Adrenal gland (tissue), 12 donors: ENCODE data around the gene PSMB3. TPM values are rescaled to one million over a fixed set of nuclear protein-coding genes. Genes with fewer than 3 reads are reported as not detected.
A peak's percentile ranks its signal among the peaks of the same experiment; 100 is the strongest.

Source experiments
- DNase-seq, 7 donors: peaks; one replicate each; pipeline ENCODE4 v3.0.0-alpha.2; 2019 to 2020
- H3K27ac ChIP-seq, 5 donors: fragments of 200-600 bp; sonication (generic) in 4 of 5; 1 replicate in 3 of 5; 2 replicates in 2 of 5; pipeline versions ENCODE4 v1.5.1 to v1.8.0; 2016 to 2020; ENCODE audit warnings: mild to moderate bottlenecking in 1 of 5
- H3K27me3 ChIP-seq: fragments of 200-600 bp; 2 replicates; pipeline ENCODE4 v1.8.0; 2021
- H3K36me3 ChIP-seq, 2 donors: fragments of 200-600 bp; replicated peaks in 1 of 2; 1 replicate in 1 of 2; 2 replicates in 1 of 2; pipeline versions ENCODE4 v1.5.1 to v1.8.0; 2018 to 2022
- H3K4me1 ChIP-seq, 2 donors: fragments of 200-600 bp; replicated peaks in 1 of 2; 1 replicate in 1 of 2; 2 replicates in 1 of 2; pipeline versions ENCODE4 v1.5.1 to v1.8.0; 2018 to 2021
- H3K4me3 ChIP-seq, 4 donors: fragments of 200-600 bp; sonication (generic) in 3 of 4; one replicate each; pipeline ENCODE4 v1.5.1; 2016 to 2018
- H3K9me3 ChIP-seq, 3 donors: fragments of 200-600 bp; sonication (generic) in 1 of 3; replicated peaks in 1 of 3; 1 replicate in 2 of 3; 2 replicates in 1 of 3; pipeline versions ENCODE4 v1.5.1 to v1.8.0; 2016 to 2021
- CTCF ChIP-seq, 6 experiments: fragments of 450-650 bp in 4 of 6; fragments of 200-600 bp in 2 of 6; sonication (generic) in 1 of 6; IDR thresholded peaks; 1 replicate in 5 of 6; 2 replicates in 1 of 6; pipeline versions ENCODE4 v1.5.1 to v1.8.0; 2016 to 2021; ENCODE audit warnings: antibody characterized with exemption in 6 of 6, mild to moderate bottlenecking in 2 of 6, moderate library complexity in 1 of 6
- POLR2A ChIP-seq, 2 donors: fragments of 450-650 bp; IDR thresholded peaks; one replicate each; pipeline ENCODE4 v1.6.1; 2017; ENCODE audit warnings: antibody characterized with exemption in 2 of 2, mild to moderate bottlenecking in 2 of 2, moderate library complexity in 1 of 2
- WGBS, 4 donors: extraction: QIAGEN DNeasy Blood & Tissue Kit in 2 of 4; methylation state at CpG; one replicate each; pipeline versions ENCODE4 v1.1.5 to v1.1.7; 2013 to 2017; 5-methylcytosine and 5-hydroxymethylcytosine counted together
- intact Hi-C, 2 donors: fragments of 100-400 bp; cut with DNase I; formaldehyde crosslinking; loops; one replicate each; pipeline versions ENCODE4 v1.14.1 to v1.15.0; 2022 to 2023
- polyA plus RNA-seq, 3 donors: library from polyadenylated mRNA; stranded (reverse); fragments of 200-250 nt in 2 of 3; fragments of 350-450 nt in 1 of 3; fragmentation: Illumina TruSeq in 1 of 3; extraction: RNeasy Lipid Tissue Mini Kit (QIAGEN cat#74804) in 1 of 3; gene quantifications; one replicate each; pipeline ENCODE4 v1.2.3, GENCODE V29; 2013 to 2014
- total RNA-seq, 9 donors: library from RNA; depleted of rRNA in 4 of 9; stranded (reverse); fragments of >200 nt in 4 of 9; fragments of 120-200 nt in 1 of 9; fragmentation: NEBNext Ultra II Directional in 1 of 9; extraction: Animal tissue kit (Norgen Biotek cat#: 25700) in 1 of 9; gene quantifications; one replicate each; pipeline versions ENCODE4 v1.1.0 to v1.2.4, GENCODE V29; 2013 to 2023
- donor health status: healthy with polysubstance abuse.
- donor health status: Bipolar disorder and iron deficiency.
- donor health status: DM: yes; HTN: yes; CAD: no.
- donor health status: DM: no; HTN: no; CAD: no.
- donor health status: DM: no; HTN: no; CAD: no.
- donor health status: DM: yes; HTN: yes; CAD: no.

PSMB3 gene
- total and polyA plus RNA-seq, 12 donors = 138 to 556 (median 242) TPM

- WGBS, 4 donors = 46 to 56% (median 51%) methylated on average over 9 of the region's 9 CpGs
- Histone ChIP-seq H3K27me3 (no peaks in the 10 kb centered on the region), H3K9me3 (no peaks in the 10 kb centered on the region), H3K4me3 (no peak overlapping the region), H3K4me1 (peaks cover 39 to 61% of the 10 kb centered on the region in 2 donors), H3K27ac (peak overlapping the region in 4 of 5 donors; percentile 6 to 96 (median 86)), H3K36me3 (peaks cover 0 to 46% of the 10 kb centered on the region in 2 donors)
- DNase-seq = peak in 1 of 7 donors; percentile 27
- intact Hi-C loops = no loop called here
- no peak for TF ChIP-seq CTCF (IDR thresholded peaks at IDR 0.05)
- no peak for TF ChIP-seq POLR2A (IDR thresholded peaks at IDR 0.05)
Measured at GRCh38 chr17:38733282-38733981, 19.1 kb upstream of the PSMB3 start.

- H3K4me3 ChIP-seq = no peak overlapping the region
- 62 to 70% (median 64%) methylated on average over 9 to 15 of the region's 15 CpGs for WGBS, 4 donors
- intact Hi-C loops = no loop called here
- H3K4me1 ChIP-seq = peaks cover 39 to 53% of the 10 kb centered on the region in 2 donors
- peak in 1 of 7 donors; percentile 23 for DNase-seq
- no peaks in the 10 kb centered on the region for H3K9me3 ChIP-seq
- TF ChIP-seq POLR2A (IDR thresholded peaks at IDR 0.05) = no peak
- H3K27ac ChIP-seq = peak overlapping the region in 3 of 5 donors; percentile 82 to 96 (median 90)
- H3K36me3 ChIP-seq = peaks cover 0 to 54% of the 10 kb centered on the region in 2 donors
- no peaks in the 10 kb centered on the region for H3K27me3 ChIP-seq
Measured at GRCh38 chr17:38733982-38734973, 18.3 kb upstream of the PSMB3 start.

GRCh38 chr17:38735161-38735997 is 17.2 kb upstream of the PSMB3 start:
- intact Hi-C loops = loop anchor here (5.0 kb wide), 2 partner anchors 58 to 63 kb away; partner anchors contain the start of gene EPOP (in 1 of the 2)
- DNase-seq = peak; percentile 65 to 81 (median 73)
- H3K27ac ChIP-seq = peak overlapping the region in 3 of 5 donors; percentile 52 to 82 (median 59)
- no peaks in the 10 kb centered on the region for H3K27me3 ChIP-seq
- TF ChIP-seq POLR2A (IDR thresholded peaks at IDR 0.05) (peak in 1 of 2 donors; percentile 17), CTCF (IDR thresholded peaks at IDR 0.05) (peak; percentile 81 to 99 (median 96))
- no peaks in the 10 kb centered on the region for H3K9me3 ChIP-seq
- no peak overlapping the region for H3K4me3 ChIP-seq
- peaks cover 0 to 61% of the 10 kb centered on the region in 2 donors for H3K36me3 ChIP-seq
- H3K4me1 ChIP-seq = peaks cover 39 to 47% of the 10 kb centered on the region in 2 donors
- WGBS, 4 donors = 32 to 37% (median 34%) methylated on average over 18 to 23 of the region's 23 CpGs

GRCh38 chr17:38738007-38738662 is 14.4 kb upstream of the PSMB3 start:
- TF ChIP-seq CTCF (IDR thresholded peaks at IDR 0.05) = no peak
- no peak for TF ChIP-seq POLR2A (IDR thresholded peaks at IDR 0.05)
- no peaks in the 10 kb centered on the region for H3K27me3 ChIP-seq
- H3K4me1 ChIP-seq = peaks cover 22 to 45% of the 10 kb centered on the region in 2 donors
- no peaks in the 10 kb centered on the region for H3K9me3 ChIP-seq
- peaks cover 0 to 58% of the 10 kb centered on the region in 2 donors for H3K36me3 ChIP-seq
- no peak overlapping the region for H3K27ac ChIP-seq
- peak in 1 of 7 donors; percentile 52 for DNase-seq
- no peak overlapping the region for H3K4me3 ChIP-seq
- intact Hi-C loops = loop anchor here (5.0 kb wide), 2 partner anchors 61 to 66 kb away; partner anchors contain the start of gene EPOP (in 1 of the 2)
- WGBS, 4 donors = 81 to 91% (median 89%) methylated on average over 12 to 14 of the region's 14 CpGs
